GM10248 (cell line): Measurements from ENCODE around the gene CARD11.

ENCODE experiments used
- CTCF ChIA-PET: fragments of 300-600 bp; sonication (Branson Sonifier 250); formaldehyde crosslinking; extraction: SDS; loops from one replicate; lab custom pipeline; 2021; ENCODE audit warnings: antibody characterized with exemption; lab: Yijun Ruan, JAX
- POLR2A ChIA-PET: fragments of 350-650 bp; sonication (Branson Sonifier 250); formaldehyde crosslinking; extraction: SDS; loops from one replicate; lab custom pipeline; 2020; ENCODE audit warnings: antibody characterized with exemption; lab: Yijun Ruan, JAX
- DNase-seq: peaks from one replicate; pipeline ENCODE4 v3.0.0; 2012; ENCODE audit errors: extremely low spot score
- TF ChIP-seq, protein P1 (sequence below): IDR thresholded peaks from 2 replicates; pipeline ENCODE4 v1.5.1; 2012; ENCODE audit warnings: mild to moderate bottlenecking, low read depth; ENCODE audit errors: extremely low read depth, missing control alignments, control extremely low read depth

CARD11 gene

DNA sequence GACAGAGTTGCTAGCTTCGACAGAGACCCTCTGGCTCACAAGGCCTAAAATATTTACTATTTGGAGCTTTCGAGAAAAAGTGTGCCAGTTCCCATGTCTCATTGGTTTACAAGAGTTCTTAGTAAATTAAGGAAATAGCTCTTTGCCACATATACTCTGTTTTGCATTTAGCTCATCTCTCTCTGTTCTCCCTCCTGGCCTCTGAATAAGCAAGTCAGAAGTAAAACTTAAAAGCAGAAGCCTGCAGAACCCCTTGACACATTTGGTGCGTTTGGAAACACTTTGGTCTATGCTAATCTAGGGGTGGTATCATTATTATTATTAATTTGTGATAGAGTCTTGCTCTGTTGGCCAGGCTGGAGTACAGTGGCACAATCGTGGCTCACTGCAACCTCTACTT, 6.4 kb downstream of the CARD11 start:
- POLR2A ChIA-PET, result no interaction called here
- no peak for DNase-seq
- TF ChIP-seq, protein P1, sequence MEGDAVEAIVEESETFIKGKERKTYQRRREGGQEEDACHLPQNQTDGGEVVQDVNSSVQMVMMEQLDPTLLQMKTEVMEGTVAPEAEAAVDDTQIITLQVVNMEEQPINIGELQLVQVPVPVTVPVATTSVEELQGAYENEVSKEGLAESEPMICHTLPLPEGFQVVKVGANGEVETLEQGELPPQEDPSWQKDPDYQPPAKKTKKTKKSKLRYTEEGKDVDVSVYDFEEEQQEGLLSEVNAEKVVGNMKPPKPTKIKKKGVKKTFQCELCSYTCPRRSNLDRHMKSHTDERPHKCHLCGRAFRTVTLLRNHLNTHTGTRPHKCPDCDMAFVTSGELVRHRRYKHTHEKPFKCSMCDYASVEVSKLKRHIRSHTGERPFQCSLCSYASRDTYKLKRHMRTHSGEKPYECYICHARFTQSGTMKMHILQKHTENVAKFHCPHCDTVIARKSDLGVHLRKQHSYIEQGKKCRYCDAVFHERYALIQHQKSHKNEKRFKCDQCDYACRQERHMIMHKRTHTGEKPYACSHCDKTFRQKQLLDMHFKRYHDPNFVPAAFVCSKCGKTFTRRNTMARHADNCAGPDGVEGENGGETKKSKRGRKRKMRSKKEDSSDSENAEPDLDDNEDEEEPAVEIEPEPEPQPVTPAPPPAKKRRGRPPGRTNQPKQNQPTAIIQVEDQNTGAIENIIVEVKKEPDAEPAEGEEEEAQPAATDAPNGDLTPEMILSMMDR, result no peak
- CTCF ChIA-PET, result interaction anchor here (1.1 kb wide), 1 partner anchor 28 kb away, joined by 3 read pairs; no protein-coding TSS in a partner anchor

DNA sequence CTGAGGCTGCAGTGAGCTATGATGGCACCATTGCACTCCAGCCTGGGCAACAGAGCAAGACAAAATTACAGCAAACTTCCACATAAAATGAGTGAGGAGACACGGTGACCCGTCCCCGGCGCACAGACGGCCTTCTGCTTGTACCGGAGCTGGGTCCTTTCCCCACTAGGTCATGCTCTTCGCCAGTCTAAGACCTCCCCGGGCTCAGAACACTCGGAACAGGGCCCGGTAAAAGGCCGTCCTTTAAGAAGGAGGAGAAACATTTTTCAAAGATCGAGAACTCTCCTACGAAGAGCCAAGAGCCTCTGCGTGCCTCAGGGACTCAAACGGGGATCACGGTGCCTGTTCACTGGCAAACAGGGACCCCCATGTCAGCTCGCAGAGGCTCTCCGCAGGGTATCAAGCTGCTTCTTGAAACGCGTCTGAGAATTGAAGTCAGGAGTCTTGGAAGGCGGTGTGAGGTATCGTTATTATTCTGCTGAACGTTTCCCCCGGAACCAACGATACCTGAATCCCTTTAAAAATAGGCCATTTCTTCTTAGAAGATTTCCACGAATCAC, 9.0 kb downstream of the CARD11 start:
- no peak for DNase-seq
- CTCF ChIA-PET, result no interaction called here

DNA sequence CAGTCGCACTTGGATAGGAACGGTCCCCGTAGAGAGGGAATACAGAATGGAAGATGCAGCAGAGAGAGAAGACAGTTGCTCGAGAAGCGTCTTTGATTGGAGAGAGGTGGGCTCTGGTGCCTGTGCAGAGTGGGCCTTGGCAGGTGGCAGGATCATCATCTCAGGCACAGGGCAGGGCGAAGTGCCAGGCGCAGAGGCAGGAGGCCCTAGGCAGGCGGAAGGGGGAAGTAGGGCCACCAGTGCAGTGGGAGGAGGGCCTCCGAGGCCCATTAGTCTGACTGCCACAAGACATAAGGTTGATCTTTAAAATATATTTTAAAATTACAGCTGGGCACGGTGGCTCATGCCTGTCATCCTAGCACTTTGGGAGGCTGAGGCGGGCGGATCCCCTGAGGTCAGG, 10.1 kb downstream of the CARD11 start:
- TF ChIP-seq, protein P1, result no peak
- DNase-seq, result no peak
- ChIA-PET CTCF (no interaction called here), POLR2A (no interaction called here)

More for the DNA sequence above, 9.0 kb downstream of the CARD11 start:
- POLR2A ChIA-PET, result no interaction called here
- TF ChIP-seq, protein P1, result no peak

DNA sequence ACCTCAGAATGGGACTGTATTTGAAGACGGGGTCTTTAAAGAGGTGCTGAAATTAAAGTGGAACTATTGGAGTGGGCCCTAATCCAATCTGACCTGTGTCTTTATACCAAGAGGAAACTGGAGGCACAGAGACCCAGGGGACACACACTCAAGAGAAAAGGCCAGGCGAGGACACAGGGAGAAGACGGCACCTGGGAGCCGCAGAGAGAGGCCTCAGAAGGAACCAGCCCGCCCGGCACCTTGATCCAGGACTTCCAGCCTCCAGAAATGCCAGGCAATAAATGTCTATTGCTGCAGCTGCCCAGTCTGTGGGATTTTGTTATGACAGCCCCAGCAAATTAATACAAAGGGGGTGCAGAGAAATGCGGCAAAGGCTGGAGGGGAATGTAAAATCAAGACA, 10.5 kb downstream of the CARD11 start:
- POLR2A ChIA-PET, result no interaction called here
- CTCF ChIA-PET, result no interaction called here
- TF ChIP-seq, protein P1, result no peak
- no peak for DNase-seq

DNA sequence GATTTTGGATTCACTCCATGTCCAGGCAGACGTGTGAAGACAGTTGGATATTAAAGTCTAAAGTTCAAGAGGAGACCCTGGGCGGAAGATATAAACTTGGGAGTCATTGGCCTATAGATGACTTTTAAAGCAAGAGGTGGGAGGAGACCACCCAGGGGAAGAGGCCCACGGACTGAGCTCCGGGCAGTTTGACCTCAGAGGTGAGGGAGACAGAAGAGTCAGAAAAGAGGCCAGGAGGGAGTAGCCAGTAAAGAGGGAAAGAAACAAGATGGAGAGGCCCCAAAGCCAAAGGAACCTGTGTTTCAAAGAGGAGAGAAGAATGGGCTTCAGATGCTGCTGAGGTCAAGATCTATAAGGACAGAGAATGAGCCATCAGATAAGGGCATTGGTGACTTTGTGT, 11.4 kb downstream of the CARD11 start:
- TF ChIP-seq, protein P1, result no peak
- CTCF ChIA-PET, result no interaction called here
- no peak for DNase-seq
- POLR2A ChIA-PET, result no interaction called here

DNA sequence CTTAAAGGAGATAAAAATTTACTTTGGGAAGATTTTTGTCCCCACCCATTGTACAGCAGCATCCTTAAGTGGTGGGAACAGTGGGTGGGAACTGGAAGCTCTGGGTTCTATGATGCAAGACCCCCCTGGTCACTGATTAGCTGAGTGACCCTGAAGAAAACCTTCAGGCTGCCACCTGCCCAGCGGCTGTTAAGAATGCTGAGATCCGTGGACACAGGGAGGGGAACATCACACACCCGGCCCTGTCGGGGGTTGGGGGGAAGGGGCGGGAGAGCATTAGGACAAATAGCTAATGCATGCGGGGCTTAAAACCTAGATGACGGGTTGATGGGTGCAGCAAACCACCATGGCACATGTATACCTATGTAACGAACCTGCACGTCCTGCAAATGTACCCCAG, 14.5 kb downstream of the CARD11 start:
- DNase-seq, result no peak
- POLR2A ChIA-PET, result interaction anchor here (0.9 kb wide), 1 partner anchor 51 kb away, joined by 6 read pairs; no protein-coding TSS in a partner anchor
- TF ChIP-seq, protein P1, result no peak
- CTCF ChIA-PET, result interaction anchor here (1.4 kb wide), 1 partner anchor 13 kb away, joined by 4 read pairs; no protein-coding TSS in a partner anchor
